GM18519 (cell line): ENCODE results near the gene TERB2.
"Not testable (repeated sequence)": the region's sequence is repeated elsewhere in the genome, so short reads cannot be mapped to it uniquely, and the experiment has no call there.

Source experiments
- ATAC-seq: cut with Tn5 transposase; IDR thresholded peaks from one replicate; pipeline ENCODE4 v1.9.1; 2021; ENCODE audit warnings: mild to moderate bottlenecking, moderate library complexity; ENCODE audit not compliant: unreplicated experiment, low FRiP score

The TERB2 gene

GRCh38 chr15:44999105-44999504 lies 42.6 kb downstream of the TERB2 start:
- ATAC-seq = no peak

GRCh38 chr15:45001180-45001579 lies 44.7 kb downstream of the TERB2 start:
- ATAC-seq = not testable (repeated sequence)

GRCh38 chr15:45003731-45004410 lies 47.4 kb downstream of the TERB2 start:
- peak; percentile 68 for ATAC-seq

GRCh38 chr15:45004590-45005175 lies 48.2 kb downstream of the TERB2 start:
- not testable (repeated sequence) for ATAC-seq

GRCh38 chr15:45009046-45009445 lies 52.6 kb downstream of the TERB2 start:
- no peak for ATAC-seq

- not testable (repeated sequence) for ATAC-seq
Observed at GRCh38 chr15:45015114-45015513, 58.6 kb downstream of the TERB2 start.

- ATAC-seq = not testable (repeated sequence)
Observed at GRCh38 chr15:45020222-45020900, 63.9 kb downstream of the TERB2 start.

GRCh38 chr15:45020901-45021259 lies 64.4 kb downstream of the TERB2 start:
- ATAC-seq = not testable (repeated sequence)

GRCh38 chr15:45021348-45021747 lies 64.9 kb downstream of the TERB2 start:
- ATAC-seq = no peak

GRCh38 chr15:45022871-45023658 lies 66.6 kb downstream of the TERB2 start, which contains the start of gene SORD:
SORD (plus strand) TSS chr15:45023195; CDS start chr15:45023284, 89 bp downstream.
- peak; percentile 92 for ATAC-seq

- ATAC-seq = no peak
Observed at GRCh38 chr15:45023659-45024225, 67.3 kb downstream of the TERB2 start.

- ATAC-seq = not testable (repeated sequence)
Observed at GRCh38 chr15:45024649-45025048, 68.2 kb downstream of the TERB2 start.

GRCh38 chr15:45025627-45026026 lies 69.1 kb downstream of the TERB2 start:
- not testable (repeated sequence) for ATAC-seq

- ATAC-seq = no peak
Observed at GRCh38 chr15:45026651-45027190, 70.2 kb downstream of the TERB2 start.

- ATAC-seq = no peak
Observed at GRCh38 chr15:45027220-45027619, 70.7 kb downstream of the TERB2 start.
